Stimulated activated effector memory CD8-positive, alpha-beta T cell treated with anti-CD3 and anti-CD28 coated beads, Interleukin-12 subunit alpha, Interleukin-12 subunit beta, amount 100 ng/mL, for 72 hours (primary cell): ENCODE results near the gene AUH.
"Not testable (repeated sequence)": the region's sequence is repeated elsewhere in the genome, so short reads cannot be mapped to it uniquely, and the experiment has no call there.

Source experiments
- ATAC-seq: fragments of 150-1000 bp; cut with Tn5 transposase; 2 replicates; pipeline ENCODE4 v1.10.0; 2021
- DNase-seq, 2 donors: peaks; one replicate each; pipeline ENCODE4 v3.0.0; 2021 to 2022; ENCODE audit warnings: low spot score in 2 of 2
- H3K27ac Mint-ChIP-seq: one replicate; pipeline ENCODE4 v1.8.0; 2022; ENCODE audit warnings: mild to moderate bottlenecking, mixed read lengths
- H3K36me3 Mint-ChIP-seq: one replicate; pipeline ENCODE4 v1.8.0; 2022; ENCODE audit warnings: mild to moderate bottlenecking, mixed read lengths
- H3K4me1 Mint-ChIP-seq: one replicate; pipeline ENCODE4 v1.8.0; 2022; ENCODE audit warnings: mixed read lengths
- H3K4me3 Mint-ChIP-seq: one replicate; pipeline ENCODE4 v1.8.0; 2022; ENCODE audit warnings: mild to moderate bottlenecking, mixed read lengths
- H3K9me3 Mint-ChIP-seq: one replicate; pipeline ENCODE4 v1.8.0; 2022; ENCODE audit warnings: mixed read lengths

The AUH gene

DNA sequence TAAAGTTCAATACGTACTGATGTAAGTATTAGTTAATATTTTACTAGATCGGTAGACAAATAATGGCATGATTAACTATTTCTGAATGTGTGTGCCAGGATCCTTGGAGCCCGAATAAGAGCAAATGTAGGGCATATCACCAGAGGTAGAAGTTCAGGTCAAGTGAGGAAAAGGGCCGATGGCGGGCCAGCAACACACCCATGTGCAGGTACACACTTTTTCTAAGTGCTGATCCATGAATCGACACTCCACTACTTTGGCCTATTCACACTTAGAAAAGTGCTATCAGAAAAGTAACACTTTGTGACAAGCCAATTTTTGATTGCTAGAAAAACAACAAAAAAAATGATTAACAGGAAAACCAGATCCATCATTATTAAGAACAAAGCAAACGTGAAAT is 150.3 kb downstream of the AUH start:
- Mint-ChIP-seq H3K9me3 (no peaks in the 10 kb centered on the region), H3K4me1 (peaks cover 56% of the 10 kb centered on the region), H3K27ac (peak overlapping the region; percentile 95), H3K4me3 (peak overlapping the region; percentile 72), H3K36me3 (peaks cover 22% of the 10 kb centered on the region)
- DNase-seq = no peak
- no peak for ATAC-seq

DNA sequence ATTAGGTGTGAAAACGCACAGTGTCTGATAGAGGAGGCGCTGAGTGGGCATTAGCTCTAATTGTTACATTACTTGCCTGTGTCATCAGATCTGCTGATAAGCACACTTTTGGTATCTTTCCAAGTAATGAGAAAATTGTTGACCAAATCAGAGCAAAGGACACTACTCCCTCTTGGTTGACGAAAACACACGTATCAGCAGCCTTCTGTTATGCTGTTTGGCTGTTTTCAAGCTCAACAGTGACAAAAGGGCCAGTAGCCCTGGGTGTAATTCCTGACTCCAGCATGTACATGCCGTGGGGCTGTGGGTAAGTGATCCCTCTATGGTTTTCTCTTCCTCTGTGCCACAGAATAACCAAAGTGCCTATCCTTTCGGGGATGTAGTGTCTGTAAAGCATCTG is 151.4 kb downstream of the AUH start:
- H3K4me1 Mint-ChIP-seq = peaks cover 56% of the 10 kb centered on the region

DNA sequence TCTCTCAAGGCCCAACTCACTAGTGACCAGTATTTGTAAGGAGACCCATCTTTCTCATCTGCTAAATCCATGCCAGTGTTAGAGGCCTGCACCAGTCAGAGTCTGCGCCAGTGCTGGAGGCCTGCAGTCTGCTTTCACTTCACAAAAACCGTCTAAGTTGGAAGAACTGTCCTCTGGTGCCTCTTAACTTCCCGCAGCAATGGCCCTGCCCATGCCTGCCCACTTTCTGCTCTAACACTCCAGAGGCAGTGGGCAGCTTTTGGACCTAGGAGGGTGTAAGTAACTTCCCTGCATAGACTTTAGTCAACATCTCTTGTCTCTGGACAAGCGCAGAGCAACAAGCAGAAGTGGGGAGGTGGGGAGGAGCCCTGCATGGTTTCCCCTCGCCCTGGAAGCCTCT is 152.9 kb downstream of the AUH start:
- peaks cover 56% of the 10 kb centered on the region for H3K4me1 Mint-ChIP-seq
- no peaks in the 10 kb centered on the region for H3K9me3 Mint-ChIP-seq
- DNase-seq = no peak
- no peak overlapping the region for H3K27ac Mint-ChIP-seq
- no peak for ATAC-seq
- H3K4me3 Mint-ChIP-seq = peak overlapping the region; percentile 47
- peaks cover 18% of the 10 kb centered on the region for H3K36me3 Mint-ChIP-seq

More for the DNA sequence above, 151.4 kb downstream of the AUH start:
- Mint-ChIP-seq H3K36me3 (peaks cover 18% of the 10 kb centered on the region), H3K4me3 (no peak overlapping the region), H3K27ac (no peak overlapping the region), H3K9me3 (no peaks in the 10 kb centered on the region)
- DNase-seq = no peak
- ATAC-seq = no peak

DNA sequence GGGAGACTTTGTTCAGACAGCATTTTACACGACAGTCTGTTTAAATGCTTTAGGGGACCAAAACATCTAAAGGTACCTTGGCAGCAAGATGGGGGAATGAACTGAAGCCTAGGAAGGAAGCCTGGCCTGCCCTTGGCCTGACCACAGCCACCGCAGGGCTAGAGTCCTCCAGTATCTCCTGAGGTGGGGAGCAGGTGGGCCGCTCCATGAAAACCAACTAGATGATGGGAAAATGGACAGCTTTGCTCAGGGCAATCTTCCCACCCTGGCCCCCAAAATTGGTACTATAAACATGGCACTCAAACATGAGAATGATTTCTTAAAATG is 153.3 kb downstream of the AUH start:
- Mint-ChIP-seq H3K4me3 (peak overlapping the region; percentile 47), H3K9me3 (no peaks in the 10 kb centered on the region), H3K36me3 (peaks cover 18% of the 10 kb centered on the region), H3K27ac (peak overlapping the region; percentile 81), H3K4me1 (peaks cover 53% of the 10 kb centered on the region)
- no peak for ATAC-seq
- no peak for DNase-seq

DNA sequence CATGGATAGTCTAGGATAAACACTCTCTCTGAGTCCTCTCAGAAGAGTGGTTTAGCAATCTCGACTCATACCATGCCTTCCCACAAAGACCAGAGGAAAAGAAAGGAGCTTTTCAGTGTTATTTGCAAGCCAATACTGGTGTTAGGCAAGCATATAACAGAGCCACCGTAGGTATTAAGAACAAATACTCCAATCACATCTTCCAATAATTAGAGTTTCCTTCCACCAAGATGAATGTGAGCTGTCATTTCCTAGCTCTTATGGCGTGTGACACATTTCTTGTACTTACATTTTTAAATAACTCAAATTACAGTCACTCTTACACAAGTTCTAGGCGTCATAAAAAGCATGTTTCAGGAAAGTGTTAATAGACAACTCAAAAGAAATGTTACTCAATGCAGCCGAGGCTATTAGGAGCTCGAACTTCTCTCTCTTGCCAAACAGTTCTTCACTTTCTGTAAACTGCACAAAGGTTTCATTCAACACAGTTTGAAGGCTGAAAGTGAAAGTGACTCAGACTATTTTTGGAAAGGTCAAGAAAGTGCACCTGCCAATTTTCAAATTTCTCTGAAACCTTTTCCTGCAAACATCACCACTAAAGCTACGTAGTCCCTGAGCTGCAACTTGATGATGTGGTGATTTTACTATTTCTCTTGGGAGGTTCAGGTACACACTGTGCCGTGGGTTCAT is 153.8 kb downstream of the AUH start:
- DNase-seq (peak in 1 of 2 donors; percentile 65), ATAC-seq (peak; percentile 85)
- Mint-ChIP-seq H3K4me3 (peak overlapping the region; percentile 47), H3K36me3 (peaks cover 18% of the 10 kb centered on the region), H3K27ac (peak overlapping the region; percentile 81), H3K9me3 (peaks cover 4% of the 10 kb centered on the region), H3K4me1 (peaks cover 48% of the 10 kb centered on the region)

DNA sequence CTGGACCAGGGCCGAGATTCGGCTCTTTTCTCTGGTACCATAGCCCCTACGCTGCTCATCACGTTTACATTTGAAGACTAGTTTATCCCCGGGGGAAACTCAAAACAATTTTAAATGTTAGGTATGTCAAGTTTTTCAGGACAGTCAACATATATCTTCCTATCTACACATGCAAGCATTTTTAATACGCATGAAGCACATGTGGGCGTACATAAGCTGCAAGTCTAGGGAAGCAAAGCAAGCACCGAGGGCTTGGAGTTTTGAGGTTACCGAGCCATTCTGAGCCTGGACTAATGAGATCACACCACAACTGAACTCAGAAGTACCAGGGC is 154.4 kb downstream of the AUH start:
- ATAC-seq = no peak
- Mint-ChIP-seq H3K27ac (peak overlapping the region; percentile 81), H3K9me3 (peaks cover 6% of the 10 kb centered on the region), H3K36me3 (peaks cover 14% of the 10 kb centered on the region), H3K4me3 (peak overlapping the region; percentile 47), H3K4me1 (peaks cover 45% of the 10 kb centered on the region)
- DNase-seq = no peak

DNA sequence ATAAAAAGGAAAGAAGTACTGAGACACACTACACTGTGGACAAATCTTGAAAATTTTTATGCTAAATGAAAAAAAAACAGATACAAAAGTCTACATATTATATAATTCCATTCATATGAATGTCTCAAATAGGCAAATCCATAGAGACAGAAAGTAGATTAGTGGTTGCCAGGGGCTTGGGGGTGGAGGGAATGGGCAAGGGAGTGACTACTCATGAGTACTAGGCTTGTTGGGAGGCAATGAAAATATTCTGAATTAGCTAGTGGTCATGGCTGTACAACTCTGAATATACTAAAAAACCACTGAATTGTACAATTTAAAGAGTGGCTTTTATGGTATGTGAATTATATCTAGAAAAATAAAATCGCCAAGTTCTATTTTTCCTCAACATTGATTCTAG is 154.9 kb downstream of the AUH start:
- ATAC-seq = no peak
- H3K9me3 Mint-ChIP-seq = peaks cover 11% of the 10 kb centered on the region
- H3K4me1 Mint-ChIP-seq = peaks cover 44% of the 10 kb centered on the region
- peak overlapping the region; percentile 47 for H3K4me3 Mint-ChIP-seq
- peaks cover 9% of the 10 kb centered on the region for H3K36me3 Mint-ChIP-seq
- DNase-seq = no peak
- H3K27ac Mint-ChIP-seq = peak overlapping the region; percentile 81

DNA sequence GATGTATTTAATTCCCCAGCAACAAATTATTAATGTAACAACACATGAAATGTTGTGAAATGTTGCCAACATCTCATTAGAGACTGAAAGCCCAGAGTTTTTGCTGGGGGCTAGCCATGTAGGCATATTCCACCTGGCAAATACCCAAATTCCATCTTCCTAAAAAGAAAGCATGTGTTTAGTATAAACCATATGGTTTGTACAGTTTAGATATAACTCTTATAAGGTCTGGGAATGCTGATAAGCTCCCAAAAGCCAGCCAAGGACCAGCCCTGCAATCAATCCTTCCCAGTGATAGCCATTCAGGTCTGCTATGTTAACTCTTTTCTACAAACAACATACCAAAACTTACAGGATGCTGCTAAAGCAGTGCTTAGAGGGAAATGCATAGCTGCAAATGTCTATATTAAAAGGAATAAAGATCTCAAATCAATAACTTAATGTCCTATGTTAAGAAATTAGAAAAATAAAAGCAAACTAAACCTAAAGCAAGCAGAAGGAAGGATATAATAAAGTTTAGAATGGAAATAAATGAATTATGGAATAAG is 158.9 kb downstream of the AUH start:
- H3K4me3 Mint-ChIP-seq = no peak overlapping the region
- no peak overlapping the region for H3K27ac Mint-ChIP-seq
- H3K4me1 Mint-ChIP-seq = peaks cover 39% of the 10 kb centered on the region
- H3K36me3 Mint-ChIP-seq = no peaks in the 10 kb centered on the region
- ATAC-seq = no peak
- DNase-seq = no peak
- peaks cover 24% of the 10 kb centered on the region for H3K9me3 Mint-ChIP-seq

DNA sequence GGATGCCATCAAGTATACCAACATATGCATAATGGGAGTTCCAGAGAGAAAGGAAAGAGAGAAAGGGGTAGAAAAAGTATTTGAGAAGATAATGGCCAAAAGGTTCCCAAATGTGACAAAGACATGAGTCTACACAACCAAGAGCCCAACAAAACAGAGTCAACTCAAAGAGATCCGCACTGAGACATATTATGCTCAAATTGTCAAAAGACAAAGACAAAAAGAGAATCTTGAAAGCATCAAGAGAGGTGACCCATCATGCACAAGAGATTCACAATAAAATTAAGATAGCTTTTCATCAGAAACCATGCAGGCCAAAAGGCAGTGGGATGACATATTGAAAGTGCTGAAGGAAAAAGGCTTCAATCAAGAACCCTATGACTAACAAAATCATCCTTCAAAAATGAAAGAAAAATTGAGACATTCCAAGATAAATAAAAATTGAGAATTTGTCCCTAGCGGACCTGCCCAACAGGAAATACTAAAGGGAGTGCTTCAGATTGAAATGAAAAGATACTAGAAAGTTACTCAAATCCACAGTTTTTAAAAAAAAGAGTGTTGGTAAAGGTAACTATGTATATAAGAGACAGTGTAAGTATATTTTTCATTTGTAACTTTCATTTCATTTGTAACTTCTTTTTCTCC is 160.9 kb downstream of the AUH start:
- H3K4me3 Mint-ChIP-seq = no peak overlapping the region
- peaks cover 24% of the 10 kb centered on the region for H3K9me3 Mint-ChIP-seq
- DNase-seq (no peak), ATAC-seq (no peak)
- peak overlapping the region; percentile 9 for H3K27ac Mint-ChIP-seq
- no peaks in the 10 kb centered on the region for H3K36me3 Mint-ChIP-seq
- H3K4me1 Mint-ChIP-seq = peaks cover 41% of the 10 kb centered on the region

DNA sequence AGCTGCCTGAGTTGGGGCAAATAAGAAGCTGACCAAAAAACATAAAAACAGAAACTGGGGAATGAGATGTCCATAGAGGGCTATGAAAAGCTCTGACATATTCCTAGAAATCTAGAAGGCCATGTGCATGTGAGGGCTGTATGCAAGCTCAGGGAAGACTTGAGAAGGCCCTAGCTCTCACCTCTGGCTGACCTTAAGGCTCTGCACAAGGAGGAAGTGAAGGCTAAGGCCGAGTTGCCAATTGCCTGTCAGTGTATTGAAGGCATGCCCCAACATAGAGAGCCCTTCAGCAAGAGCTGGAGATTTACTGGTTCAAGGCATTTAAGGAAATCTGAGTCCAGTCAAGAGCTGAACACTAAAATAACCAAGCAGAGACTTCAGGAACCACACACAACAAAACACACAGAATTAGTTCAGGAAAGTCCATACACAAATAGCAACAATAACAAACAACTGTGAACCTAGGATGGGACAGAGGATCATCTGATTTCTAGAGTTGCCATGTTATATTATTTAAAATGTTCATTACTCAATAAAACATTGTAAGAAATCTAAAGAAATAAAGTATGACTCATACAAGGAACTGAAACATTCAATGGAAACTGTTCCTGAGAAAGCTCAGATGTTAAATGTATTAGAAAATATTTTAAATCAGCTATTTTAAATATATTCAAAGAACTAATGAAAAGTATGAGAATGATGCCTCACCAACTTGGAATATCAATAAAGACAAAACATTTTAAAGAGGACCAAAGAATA is 161.8 kb downstream of the AUH start:
- Mint-ChIP-seq H3K4me3 (no peak overlapping the region), H3K9me3 (peaks cover 24% of the 10 kb centered on the region), H3K36me3 (peaks cover 6% of the 10 kb centered on the region), H3K4me1 (peaks cover 49% of the 10 kb centered on the region), H3K27ac (peak overlapping the region; percentile 40)
- DNase-seq (no peak), ATAC-seq (peak; percentile 48)

DNA sequence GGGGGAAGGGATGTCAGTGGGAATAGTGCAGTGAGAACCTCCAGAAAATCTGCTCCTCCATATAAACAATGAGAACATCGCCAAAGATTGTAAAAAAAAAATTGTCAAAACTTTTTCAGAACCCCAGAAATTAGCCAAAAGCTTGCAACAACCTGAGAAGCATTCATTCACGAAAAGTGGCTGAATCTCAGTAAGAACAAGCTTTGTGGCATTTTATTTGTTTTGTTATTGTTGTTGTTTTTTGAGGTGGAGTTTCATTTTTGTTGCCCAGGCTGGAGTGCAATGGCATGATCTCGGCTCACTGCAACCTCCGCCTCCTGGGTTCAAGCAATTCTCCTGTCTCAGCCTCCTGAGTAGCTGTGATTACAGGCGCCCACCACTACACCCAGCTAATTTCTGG is 162.8 kb downstream of the AUH start:
- not testable (repeated sequence) for H3K4me3 Mint-ChIP-seq, ATAC-seq, H3K27ac Mint-ChIP-seq, DNase-seq
- peaks cover 15% of the 10 kb centered on the region for H3K36me3 Mint-ChIP-seq
- peaks cover 24% of the 10 kb centered on the region for H3K9me3 Mint-ChIP-seq
- H3K4me1 Mint-ChIP-seq = peaks cover 59% of the 10 kb centered on the region

DNA sequence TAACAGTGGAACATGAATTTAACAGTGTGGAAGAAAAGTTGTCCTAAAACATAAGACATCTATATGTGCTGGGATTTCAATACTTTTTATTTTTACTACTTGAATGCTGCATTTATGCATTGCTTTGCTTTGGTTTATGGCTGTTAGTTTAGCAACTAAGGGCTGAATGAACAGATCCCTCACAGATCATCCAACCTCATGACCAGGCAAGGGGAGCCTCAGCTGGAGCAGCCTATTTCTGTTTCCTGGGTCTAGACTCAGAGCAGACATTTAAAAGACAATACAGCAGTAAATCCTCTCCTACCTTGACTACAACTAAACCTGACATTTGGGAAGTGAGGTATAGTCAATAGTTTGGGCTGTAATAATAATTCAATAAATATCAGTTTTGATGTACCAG is 163.3 kb downstream of the AUH start:
- H3K27ac Mint-ChIP-seq = no peak overlapping the region
- H3K4me1 Mint-ChIP-seq = peaks cover 64% of the 10 kb centered on the region
- ATAC-seq (no peak), DNase-seq (no peak)
- H3K4me3 Mint-ChIP-seq = no peak overlapping the region
- peaks cover 19% of the 10 kb centered on the region for H3K36me3 Mint-ChIP-seq
- H3K9me3 Mint-ChIP-seq = peaks cover 24% of the 10 kb centered on the region

DNA sequence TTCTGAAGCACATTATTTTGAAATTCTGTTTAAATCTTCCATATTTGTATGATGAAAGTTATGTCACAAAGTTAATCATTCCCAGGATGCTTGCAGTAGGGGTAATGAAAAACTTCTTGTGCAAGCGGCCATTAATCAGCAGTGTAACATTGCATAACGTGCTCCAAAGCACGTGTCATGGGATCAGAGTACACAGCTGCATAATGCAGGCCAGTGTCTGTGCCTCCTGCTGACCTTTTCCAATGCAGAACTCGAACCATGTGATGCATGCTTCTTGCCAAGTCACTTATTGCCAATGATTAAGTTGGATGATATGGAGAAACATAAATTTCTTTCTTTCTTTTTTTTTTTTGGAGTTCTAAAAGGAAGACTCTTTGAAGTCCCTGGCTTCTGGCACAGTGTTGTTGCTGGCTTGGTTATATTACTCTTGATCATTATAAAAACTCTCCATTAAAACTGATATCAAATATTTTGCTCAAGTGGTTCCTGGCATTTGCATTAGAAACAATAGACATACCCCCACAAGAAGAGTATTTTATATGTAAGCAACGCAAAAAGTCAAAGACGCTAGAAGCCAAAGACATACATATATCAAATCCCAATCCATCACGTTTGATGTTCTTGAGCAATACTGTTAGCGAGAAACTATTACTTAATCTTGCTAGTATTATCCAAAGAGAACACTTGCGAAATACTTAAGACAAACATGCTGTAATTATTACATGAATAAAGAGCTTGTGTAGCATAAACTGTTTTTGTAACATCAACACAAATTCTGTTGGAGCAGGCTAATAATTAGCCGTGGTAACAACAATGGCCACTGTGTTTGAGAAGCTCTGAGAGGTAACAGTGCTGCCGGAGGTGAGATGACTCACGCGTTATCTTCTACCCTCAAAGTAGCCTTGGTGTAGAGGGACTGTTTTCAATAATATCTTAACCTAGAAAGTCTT is 164.2 kb downstream of the AUH start:
- Mint-ChIP-seq H3K4me3 (no peak overlapping the region), H3K4me1 (peaks cover 73% of the 10 kb centered on the region), H3K9me3 (peaks cover 19% of the 10 kb centered on the region), H3K36me3 (peaks cover 27% of the 10 kb centered on the region), H3K27ac (no peak overlapping the region)
- DNase-seq (no peak), ATAC-seq (no peak)

DNA sequence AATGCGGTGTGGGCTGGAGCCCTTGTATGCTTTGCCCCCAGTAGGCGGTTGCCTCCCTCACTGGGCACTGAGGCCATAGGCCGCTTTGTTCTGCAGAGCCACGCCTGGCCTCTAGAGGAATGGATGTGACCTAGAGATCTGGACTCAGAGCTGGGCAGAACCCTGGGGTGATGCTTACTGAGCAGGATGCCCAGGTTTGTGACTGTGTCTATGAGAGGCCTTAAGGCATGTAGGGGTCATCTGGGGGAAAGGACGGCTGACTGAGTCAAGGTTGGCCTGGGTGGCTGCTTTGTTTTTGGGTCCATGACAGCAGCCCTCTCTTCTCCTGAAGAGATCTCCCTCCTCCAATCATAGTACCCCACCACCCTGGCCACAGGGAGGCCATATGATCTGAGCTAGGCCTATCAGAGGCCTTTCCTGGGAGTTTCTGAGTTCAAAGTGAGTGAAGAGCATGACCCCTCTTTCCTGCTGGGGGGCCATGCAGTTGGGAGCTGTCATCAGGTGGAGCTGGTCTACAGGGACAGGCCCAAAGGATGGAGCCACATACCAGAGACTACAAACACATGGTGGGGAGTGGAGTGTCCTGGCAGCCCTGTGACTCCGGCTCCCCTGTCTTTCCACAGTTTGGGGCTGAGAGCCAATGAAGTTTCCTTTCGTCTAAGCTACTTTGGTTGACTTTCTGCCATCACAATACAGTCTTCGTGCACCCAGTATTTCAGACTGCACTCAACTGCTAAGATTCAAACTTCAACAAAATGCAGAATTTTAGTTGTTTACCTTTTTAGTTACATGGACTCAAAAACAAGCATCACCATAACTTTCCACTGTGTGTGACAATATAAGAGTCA is 165.4 kb downstream of the AUH start:
- no peak for DNase-seq
- peaks cover 78% of the 10 kb centered on the region for H3K4me1 Mint-ChIP-seq
- H3K36me3 Mint-ChIP-seq = peaks cover 27% of the 10 kb centered on the region
- H3K4me3 Mint-ChIP-seq = no peak overlapping the region
- no peak overlapping the region for H3K27ac Mint-ChIP-seq
- no peak for ATAC-seq
- peaks cover 10% of the 10 kb centered on the region for H3K9me3 Mint-ChIP-seq
